GM12878 (cell line): Measurements from ENCODE around the gene MAPKAP1. TPM values are rescaled to one million over a fixed set of nuclear protein-coding genes. Genes with fewer than 3 reads are reported as not detected.

Experiments used
- ATAC-seq: fragments of 200-7000 bp; cut with Tn5 transposase; 3 replicates; pipeline ENCODE4 v1.9.1; 2020; ENCODE audit warnings: mild to moderate bottlenecking, moderate library complexity
- BruUV-seq: library from RNA; stranded (reverse); fragments of 400-500 nt; replicated peaks from 2 replicates; lab custom pipeline; 2021; lab: Mats Ljungman, UMichigan
- CTCF ChIA-PET: fragments of 300-600 bp; sonication (Branson Sonifier 250); formaldehyde crosslinking; extraction: SDS; loops from one replicate; lab custom pipeline; 2021; ENCODE audit warnings: inconsistent platforms; lab: Yijun Ruan, JAX
- POLR2A ChIA-PET: fragments of 350-600 bp; formaldehyde crosslinking; extraction: SDS; loops from one replicate; lab custom pipeline; 2021; ENCODE audit warnings: inconsistent platforms; lab: Charles Lee
- RAD21 ChIA-PET: fragments of 300-600 bp; sonication (Branson Sonifier 250); formaldehyde crosslinking; loops from one replicate; lab custom pipeline; 2023; ENCODE audit warnings: antibody characterized with exemption; ENCODE audit not compliant: unreplicated experiment; lab: Charles Lee
- SMC1A ChIA-PET: fragments of 300-600 bp; sonication (Branson Sonifier 250); formaldehyde crosslinking; loops from one replicate; lab custom pipeline; 2023; ENCODE audit not compliant: unreplicated experiment, uncharacterized antibody; lab: Charles Lee
- DNase-seq: peaks from one replicate; pipeline ENCODE4 v3.0.0-alpha.2; 2011; ENCODE audit warnings: low read depth, low spot score
- FAIRE-seq: peaks from 3 replicates; lab custom pipeline; 2011; peaks lifted over from hg19 to GRCh38; lab: Jason Lieb, UNC
- H2AFZ ChIP-seq: 2 replicates; pipeline ENCODE4 v1.6.0; 2011; ENCODE audit warnings: low read depth, low read length, control low read depth; ENCODE audit not compliant: control insufficient read depth
- H3K27ac ChIP-seq: 2 replicates; pipeline ENCODE4 v1.5.1; 2011; ENCODE audit warnings: control low read depth; ENCODE audit not compliant: control insufficient read depth, insufficient read depth
- H3K27me3 ChIP-seq, 2 experiments: replicated peaks in 1 of 2; 2 replicates each; pipeline versions ENCODE4 v1.6.0 to v1.6.1; 2011; ENCODE audit warnings: low read length in 1 of 2; ENCODE audit not compliant: control insufficient read depth in 2 of 2, insufficient read depth in 2 of 2
- H3K36me3 ChIP-seq, 2 experiments: 2 replicates each; pipeline ENCODE4 v1.5.1; 2011; ENCODE audit warnings: low read length in 1 of 2; ENCODE audit not compliant: control insufficient read depth in 2 of 2, insufficient read depth in 2 of 2
- H3K4me1 ChIP-seq: 2 replicates; pipeline ENCODE4 v1.6.1; 2011; ENCODE audit warnings: mild to moderate bottlenecking, low read length, moderate library complexity, mixed read lengths; ENCODE audit not compliant: control insufficient read depth, insufficient read depth
- H3K4me2 ChIP-seq: 2 replicates; pipeline ENCODE4 v1.6.0; 2011; ENCODE audit warnings: control low read depth; ENCODE audit not compliant: control insufficient read depth, insufficient read depth
- H3K4me3 ChIP-seq: fragments of 200-600 bp; sonication (generic); 2 replicates; pipeline ENCODE4 v1.5.1; 2016
- H3K79me2 ChIP-seq: 2 replicates; pipeline ENCODE4 v1.6.0; 2011; ENCODE audit warnings: low read length; ENCODE audit not compliant: control insufficient read depth, insufficient read depth
- H3K9ac ChIP-seq: 2 replicates; pipeline ENCODE4 v1.8.0; 2011; ENCODE audit warnings: low read length, control low read depth, mixed read lengths; ENCODE audit not compliant: control insufficient read depth, insufficient read depth
- H3K9me3 ChIP-seq: replicated peaks from 3 replicates; pipeline ENCODE4 v1.5.1; 2011; ENCODE audit warnings: mild to moderate bottlenecking, low read length; ENCODE audit not compliant: control insufficient read depth, insufficient read depth
- H4K20me1 ChIP-seq: 2 replicates; pipeline ENCODE4 v1.6.0; 2011; ENCODE audit not compliant: control insufficient read depth, insufficient read depth
- BRCA1 ChIP-seq: IDR thresholded peaks from 2 replicates; pipeline ENCODE4 v1.6.1; 2011; ENCODE audit warnings: low read depth, low read length, improper control_type of control experiment
- CBX5 ChIP-seq: sonication (generic); IDR thresholded peaks from 2 replicates; pipeline ENCODE4 v1.6.1; 2016; ENCODE audit warnings: low read depth, moderate library complexity, mild to moderate bottlenecking, inconsistent platforms
- EGR1 ChIP-seq, 2 experiments: IDR thresholded peaks; 1 replicate in 1 of 2; 2 replicates in 1 of 2; pipeline ENCODE4 v1.6.1; 2011 to 2012; ENCODE audit warnings: low read depth in 2 of 2, low read length in 2 of 2, borderline replicate concordance in 1 of 2, mild to moderate bottlenecking in 1 of 2, moderate library complexity in 1 of 2
- HCFC1 ChIP-seq: fragments of 150-350 bp; IDR thresholded peaks from 2 replicates; pipeline ENCODE4 v1.6.1; 2014; ENCODE audit warnings: low read length
- HDAC2 ChIP-seq: fragments of 200-600 bp; sonication (generic); IDR thresholded peaks from 2 replicates; pipeline ENCODE4 v1.6.1; 2017
- MEF2A ChIP-seq: IDR thresholded peaks from 2 replicates; pipeline ENCODE4 v1.6.1; 2011; ENCODE audit warnings: low read depth, mild to moderate bottlenecking, low read length, moderate library complexity; ENCODE audit not compliant: insufficient read depth
- MTA2 ChIP-seq: fragments of 450-650 bp; IDR thresholded peaks from 2 replicates; pipeline ENCODE4 v1.6.1; 2016; ENCODE audit warnings: low read depth, mild to moderate bottlenecking, moderate library complexity
- POLR2AphosphoS2 ChIP-seq: IDR thresholded peaks from 2 replicates; pipeline ENCODE4 v1.6.1; 2011; ENCODE audit warnings: low read depth, mild to moderate bottlenecking, low read length, improper control_type of control experiment, moderate library complexity
- POLR2AphosphoS5 ChIP-seq: IDR thresholded peaks from 2 replicates; pipeline ENCODE4 v1.6.1; 2011; ENCODE audit warnings: mild to moderate bottlenecking, low read length, inconsistent platforms
- TBL1XR1 ChIP-seq: IDR thresholded peaks from 2 replicates; pipeline ENCODE4 v1.6.1; 2012; ENCODE audit warnings: low read depth, low read length, improper control_type of control experiment
- TCF12 ChIP-seq: IDR thresholded peaks from 2 replicates; pipeline ENCODE4 v1.6.1; 2011; ENCODE audit warnings: low read depth, mild to moderate bottlenecking, low read length
- TCF7 ChIP-seq: IDR thresholded peaks from 2 replicates; pipeline ENCODE4 v1.6.1; 2014; ENCODE audit warnings: antibody characterized with exemption, borderline replicate concordance
- ZNF207 ChIP-seq: fragments of 450-650 bp; IDR thresholded peaks from 2 replicates; pipeline ENCODE4 v1.6.1; 2014; ENCODE audit warnings: antibody characterized with exemption, mild to moderate bottlenecking, borderline replicate concordance
- ZSCAN29 ChIP-seq: fragments of 450-650 bp; IDR thresholded peaks from 2 replicates; pipeline ENCODE4 v1.6.1; 2017; ENCODE audit warnings: mild to moderate bottlenecking, moderate library complexity
- WGBS: methylation state at CpG from one replicate; pipeline ENCODE4 v1.1.6; 2016; ENCODE audit warnings: low lambda C conversion rate; ENCODE audit not compliant: insufficient replicate concordance, insufficient coverage; ENCODE audit errors: missing lambda C conversion rate; 5-methylcytosine and 5-hydroxymethylcytosine counted together
- in situ Hi-C: fragments of 300-500 bp; cut with MboI; formaldehyde crosslinking; loops from 9 replicates; pipeline ENCODE4 v1.14.3; 2018; ENCODE audit warnings: mixed read lengths
- intact Hi-C: fragments of 100-400 bp; cut with micrococcal nuclease; formaldehyde crosslinking; loops from one replicate; pipeline ENCODE4 v1.14.2; 2022; ENCODE audit not compliant: unreplicated experiment
- polyA plus RNA-seq, 11 experiments: library from polyadenylated mRNA; depleted of rRNA in 4 of 11; unstranded in 6 of 11; stranded (reverse) in 5 of 11; fragments of >200 nt; fragmentation: Nextera tagmentation in 4 of 11; fragmentation: Illumina TruSeq in 1 of 11; extraction: Ambion mirVana in 4 of 11; extraction: Trizol in 1 of 11; gene quantifications; 1 replicate in 1 of 11; 2 replicates in 10 of 11; pipeline versions ENCODE4 v1.2.1 to v1.2.3, GENCODE V29; 2011 to 2016; ENCODE audit warnings: inconsistent platforms in 2 of 11, missing spikeins in 2 of 11, low read depth in 1 of 11
- total RNA-seq, 4 experiments: library from RNA; depleted of rRNA in 3 of 4; stranded (reverse); fragments of >200 nt in 3 of 4; fragmentation: Illumina TruSeq in 1 of 4; extraction: Trizol in 1 of 4; gene quantifications; 2 replicates each; pipeline versions ENCODE4 v1.2.1 to v1.2.3, GENCODE V29; 2013 to 2021
- TF ChIP-seq, protein P1 (sequence below): fragments of 450-650 bp; IDR thresholded peaks from 2 replicates; pipeline ENCODE4 v1.6.1; 2017; ENCODE audit warnings: mild to moderate bottlenecking

The MAPKAP1 gene
- total and polyA plus RNA-seq, 10 of the 15 experiments (the other 5 are each of a cell fraction or from before 2014, with no cell fraction given) = 5.1 to 188 (median 105) TPM

DNA sequence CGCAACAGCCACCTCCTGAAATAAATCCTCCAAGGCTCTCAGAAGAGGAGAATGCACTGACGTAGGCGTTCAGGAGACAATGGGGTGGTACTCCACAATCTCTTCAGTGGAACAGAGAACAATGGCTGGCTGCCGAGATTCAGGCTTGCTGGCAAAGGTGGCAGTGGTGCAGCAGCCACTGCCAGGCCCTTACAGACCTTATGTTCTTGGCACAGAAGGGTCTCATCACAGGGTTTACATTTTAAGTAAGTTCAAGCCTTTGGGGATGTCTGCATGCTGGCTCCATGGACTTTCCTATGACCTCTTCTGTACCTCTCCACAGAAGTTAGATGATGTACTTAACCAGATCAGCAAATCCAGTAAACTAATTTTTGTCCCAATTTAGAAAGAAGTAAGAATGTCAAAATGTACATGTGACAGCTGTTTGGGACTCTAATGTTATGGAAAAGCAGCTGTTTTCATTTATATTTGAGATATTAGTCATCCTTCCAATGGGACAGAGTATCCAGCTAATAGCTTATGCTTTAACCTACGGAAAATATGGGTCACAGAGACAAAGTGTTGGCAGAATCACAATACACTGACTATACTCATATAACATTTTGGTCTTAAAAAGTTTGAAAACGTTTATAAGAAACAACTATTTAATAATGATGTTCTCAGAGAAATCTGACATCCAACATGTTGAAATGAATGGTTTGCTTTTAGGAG lies 180.9 kb downstream of the MAPKAP1 start:
- no peaks in the 10 kb centered on the region for H3K27me3 ChIP-seq
- FAIRE-seq = no peak
- H3K4me2 ChIP-seq = no peak overlapping the region
- H3K79me2 ChIP-seq = peaks cover 3% of the 10 kb centered on the region
- ChIA-PET CTCF (interaction anchor here (1.0 kb wide), 1 partner anchor 12 kb away, joined by 3 read pairs; no protein-coding TSS in a partner anchor), RAD21 (no interaction called here), POLR2A (interaction anchor here (1.4 kb wide), 1 partner anchor 12 kb away, joined by 4 read pairs; no protein-coding TSS in a partner anchor), SMC1A (interaction anchor here (1.0 to 13.5 kb wide), 2 partner anchors 12 to 76 kb away, joined by 3 to 88 read pairs; no protein-coding TSS in a partner anchor)
- DNase-seq = no peak
- no peak for ATAC-seq
- TF ChIP-seq MEF2A = no peak
- no peak for TF ChIP-seq ZNF207
- TF ChIP-seq HDAC2 = no peak
- no peak for TF ChIP-seq MTA2
- TF ChIP-seq, protein P1, sequence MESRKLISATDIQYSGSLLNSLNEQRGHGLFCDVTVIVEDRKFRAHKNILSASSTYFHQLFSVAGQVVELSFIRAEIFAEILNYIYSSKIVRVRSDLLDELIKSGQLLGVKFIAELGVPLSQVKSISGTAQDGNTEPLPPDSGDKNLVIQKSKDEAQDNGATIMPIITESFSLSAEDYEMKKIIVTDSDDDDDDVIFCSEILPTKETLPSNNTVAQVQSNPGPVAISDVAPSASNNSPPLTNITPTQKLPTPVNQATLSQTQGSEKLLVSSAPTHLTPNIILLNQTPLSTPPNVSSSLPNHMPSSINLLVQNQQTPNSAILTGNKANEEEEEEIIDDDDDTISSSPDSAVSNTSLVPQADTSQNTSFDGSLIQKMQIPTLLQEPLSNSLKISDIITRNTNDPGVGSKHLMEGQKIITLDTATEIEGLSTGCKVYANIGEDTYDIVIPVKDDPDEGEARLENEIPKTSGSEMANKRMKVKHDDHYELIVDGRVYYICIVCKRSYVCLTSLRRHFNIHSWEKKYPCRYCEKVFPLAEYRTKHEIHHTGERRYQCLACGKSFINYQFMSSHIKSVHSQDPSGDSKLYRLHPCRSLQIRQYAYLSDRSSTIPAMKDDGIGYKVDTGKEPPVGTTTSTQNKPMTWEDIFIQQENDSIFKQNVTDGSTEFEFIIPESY = no peak
- TF ChIP-seq BRCA1 = no peak
- TF ChIP-seq TCF12 = no peak
- no peak for TF ChIP-seq POLR2AphosphoS2
- TF ChIP-seq EGR1 (IDR thresholded peaks at IDR 0.05; ENCODE audit: borderline replicate concordance in 1 of 2, low read depth in 2 of 2, low read length in 2 of 2) = no peak
- TF ChIP-seq TBL1XR1 = no peak
- no peak for TF ChIP-seq TCF7
- TF ChIP-seq CBX5 = no peak
- TF ChIP-seq ZSCAN29 = no peak
- no peak for TF ChIP-seq POLR2AphosphoS5
- TF ChIP-seq HCFC1 = no peak
- H3K9ac ChIP-seq = no peak overlapping the region
- no peaks in the 10 kb centered on the region for H3K9me3 ChIP-seq
- H3K4me3 ChIP-seq = no peak overlapping the region
- H3K36me3 ChIP-seq = peaks cover 5 to 6% of the 10 kb centered on the region in 2 experiments; a peak in 3 of 4 replicates
- 97% methylated on average over 6 of the region's 6 CpGs for WGBS
- in situ Hi-C loops (no loop called here), intact Hi-C loops (no loop called here)
- BruUV-seq = no TSS peak
- no peak overlapping the region for H2AFZ ChIP-seq
- no peaks in the 10 kb centered on the region for H4K20me1 ChIP-seq
- H3K4me1 ChIP-seq = peaks cover 35% of the 10 kb centered on the region
- H3K27ac ChIP-seq = no peak overlapping the region
